Ishikawa (cell line): Measurements from ENCODE around the gene POLG.

Source experiments
- CEBPB ChIP-seq: IDR thresholded peaks from 2 replicates; pipeline ENCODE4 v1.6.1; 2012
- CREB1 ChIP-seq: IDR thresholded peaks from 2 replicates; pipeline ENCODE4 v1.6.1; 2012; ENCODE audit warnings: low read depth
- EGR1 ChIP-seq: IDR thresholded peaks from 2 replicates; pipeline ENCODE4 v1.6.1; 2012
- EP300 ChIP-seq: IDR thresholded peaks from 2 replicates; pipeline ENCODE4 v1.6.1; 2012; ENCODE audit warnings: borderline replicate concordance
- FOXM1 ChIP-seq: IDR thresholded peaks from 2 replicates; pipeline ENCODE4 v1.6.1; 2012; ENCODE audit warnings: low read depth, borderline replicate concordance
- MAX ChIP-seq: IDR thresholded peaks from 2 replicates; pipeline ENCODE4 v1.6.1; 2012
- NFIC ChIP-seq: IDR thresholded peaks from 2 replicates; pipeline ENCODE4 v1.6.1; 2012
- RAD21 ChIP-seq: IDR thresholded peaks from 2 replicates; pipeline ENCODE4 v1.6.1; 2012; ENCODE audit warnings: low read depth
- REST ChIP-seq: IDR thresholded peaks from 2 replicates; pipeline ENCODE4 v1.6.1; 2012; ENCODE audit warnings: low read depth, mild to moderate bottlenecking
- TAF1 ChIP-seq: IDR thresholded peaks from 2 replicates; pipeline ENCODE4 v1.6.1; 2012; ENCODE audit warnings: low read depth, mild to moderate bottlenecking
- TCF12 ChIP-seq: IDR thresholded peaks from 2 replicates; pipeline ENCODE4 v1.6.1; 2012; ENCODE audit warnings: low read depth
- TEAD4 ChIP-seq: IDR thresholded peaks from 2 replicates; pipeline ENCODE4 v1.6.1; 2012
- USF1 ChIP-seq: IDR thresholded peaks from 2 replicates; pipeline ENCODE4 v1.6.1; 2012
- YY1 ChIP-seq: IDR thresholded peaks from 2 replicates; pipeline ENCODE4 v1.6.1; 2012; ENCODE audit warnings: low read depth
- ZBTB7A ChIP-seq: IDR thresholded peaks from 2 replicates; pipeline ENCODE4 v1.6.1; 2012; ENCODE audit warnings: low read depth

The POLG gene

GRCh38 chr15:89293012-89293411 lies 41.6 kb downstream of the POLG start:
- no peak for TF ChIP-seq TCF12
- TF ChIP-seq MAX = no peak
- TF ChIP-seq RAD21 = no peak
- no peak for TF ChIP-seq FOXM1
- no peak for TF ChIP-seq CREB1
- TF ChIP-seq CEBPB = no peak
- no peak for TF ChIP-seq REST
- TF ChIP-seq ZBTB7A = no peak
- no peak for TF ChIP-seq YY1
- no peak for TF ChIP-seq USF1
- TF ChIP-seq EGR1 = no peak
- no peak for TF ChIP-seq TAF1
- no peak for TF ChIP-seq NFIC
- TF ChIP-seq EP300 = no peak
- no peak for TF ChIP-seq TEAD4

- TF ChIP-seq RAD21 (no peak), FOXM1 (no peak), TAF1 (no peak), USF1 (no peak), YY1 (no peak), NFIC (no peak), EGR1 (no peak), TCF12 (no peak), CREB1 (no peak), EP300 (no peak), ZBTB7A (no peak), CEBPB (no peak), MAX (no peak), TEAD4 (no peak), REST (no peak)
Measured at GRCh38 chr15:89291934-89292438, 42.6 kb downstream of the POLG start.

- TF ChIP-seq CEBPB = no peak
- no peak for TF ChIP-seq USF1
- no peak for TF ChIP-seq NFIC
- TF ChIP-seq EP300 = no peak
Measured at GRCh38 chr15:89283201-89283600, 51.4 kb downstream of the POLG start.

GRCh38 chr15:89282631-89283030 lies 52.0 kb downstream of the POLG start:
- TF ChIP-seq TAF1 (no peak), CREB1 (no peak), REST (no peak), FOXM1 (no peak), YY1 (no peak), ZBTB7A (no peak), TCF12 (no peak), RAD21 (no peak), EGR1 (no peak), MAX (no peak), NFIC (no peak), USF1 (no peak), TEAD4 (no peak)
